DOHH2 (cell line): ENCODE measurements around the gene OR1L4.

Experiments
- EZH2phosphoT487 ChIP-seq: fragments of 200-600 bp; sonication (generic); IDR thresholded peaks from 2 replicates; pipeline ENCODE4 v1.6.1; 2017; ENCODE audit warnings: borderline replicate concordance, mild to moderate bottlenecking, antibody characterized with exemption, low read length, moderate library complexity, mixed read lengths
- TF ChIP-seq, protein P1 (sequence below): fragments of 200-600 bp; sonication (generic); IDR thresholded peaks from one replicate; pipeline ENCODE4 v1.5.1; 2014; ENCODE audit warnings: antibody characterized with exemption, mild to moderate bottlenecking, low read depth, low read length; ENCODE audit not compliant: poor library complexity, severe bottlenecking

DNA sequence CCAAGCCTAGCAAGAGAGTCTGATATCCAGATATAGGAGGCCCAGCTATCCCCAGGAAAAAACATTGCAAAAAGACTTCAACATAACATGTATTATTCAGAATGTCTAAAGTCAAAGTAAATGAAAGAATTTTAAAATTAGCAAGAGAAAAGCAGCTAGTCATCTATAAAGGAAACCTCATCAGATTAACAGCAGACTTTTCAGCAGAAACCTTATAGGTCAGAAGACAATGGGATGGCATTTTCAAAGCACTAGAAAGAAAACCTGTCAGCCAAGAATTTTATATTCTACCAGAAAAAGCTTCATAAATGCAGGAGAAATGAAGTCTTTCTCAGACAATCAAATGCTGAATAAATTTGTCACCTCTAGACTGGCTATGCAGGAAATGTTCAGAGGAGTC, 38.9 kb upstream of the OR1L4 start:
- TF ChIP-seq EZH2phosphoT487, result no peak
- TF ChIP-seq, protein P1, sequence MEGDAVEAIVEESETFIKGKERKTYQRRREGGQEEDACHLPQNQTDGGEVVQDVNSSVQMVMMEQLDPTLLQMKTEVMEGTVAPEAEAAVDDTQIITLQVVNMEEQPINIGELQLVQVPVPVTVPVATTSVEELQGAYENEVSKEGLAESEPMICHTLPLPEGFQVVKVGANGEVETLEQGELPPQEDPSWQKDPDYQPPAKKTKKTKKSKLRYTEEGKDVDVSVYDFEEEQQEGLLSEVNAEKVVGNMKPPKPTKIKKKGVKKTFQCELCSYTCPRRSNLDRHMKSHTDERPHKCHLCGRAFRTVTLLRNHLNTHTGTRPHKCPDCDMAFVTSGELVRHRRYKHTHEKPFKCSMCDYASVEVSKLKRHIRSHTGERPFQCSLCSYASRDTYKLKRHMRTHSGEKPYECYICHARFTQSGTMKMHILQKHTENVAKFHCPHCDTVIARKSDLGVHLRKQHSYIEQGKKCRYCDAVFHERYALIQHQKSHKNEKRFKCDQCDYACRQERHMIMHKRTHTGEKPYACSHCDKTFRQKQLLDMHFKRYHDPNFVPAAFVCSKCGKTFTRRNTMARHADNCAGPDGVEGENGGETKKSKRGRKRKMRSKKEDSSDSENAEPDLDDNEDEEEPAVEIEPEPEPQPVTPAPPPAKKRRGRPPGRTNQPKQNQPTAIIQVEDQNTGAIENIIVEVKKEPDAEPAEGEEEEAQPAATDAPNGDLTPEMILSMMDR, result no peak
